ENCODE data around the gene RNF157.

Gene RNF157

GRCh38 chr17:76154936-76155845, 85.1 kb downstream of the RNF157 start:
- no peak for DNase-seq

GRCh38 chr17:76154292-76154691, 86.0 kb downstream of the RNF157 start:
- DNase-seq: no peak

GRCh38 chr17:76153640-76154039, 86.7 kb downstream of the RNF157 start:
- DNase-seq: no peak

- no peak for DNase-seq
These were observed 87.1 kb downstream of the RNF157 start for GRCh38 chr17:76153202-76153601.

- no peak for DNase-seq
These were observed 87.7 kb downstream of the RNF157 start for GRCh38 chr17:76152591-76152990.

GRCh38 chr17:76151896-76152454, 88.3 kb downstream of the RNF157 start:
- DNase-seq: no peak

- peak; percentile 69 for DNase-seq
These were observed 89.3 kb downstream of the RNF157 start for GRCh38 chr17:76150712-76151622.

GRCh38 chr17:76149214-76149613, 91.1 kb downstream of the RNF157 start:
- DNase-seq: no peak

GRCh38 chr17:76148015-76148326, 92.3 kb downstream of the RNF157 start:
- no peak for DNase-seq

GRCh38 chr17:76147211-76148014, 92.9 kb downstream of the RNF157 start:
- no peak for DNase-seq

- no peak for DNase-seq
These were observed 94.0 kb downstream of the RNF157 start for GRCh38 chr17:76146053-76146851.

- DNase-seq: no peak
These were observed 94.9 kb downstream of the RNF157 start for GRCh38 chr17:76145231-76146052.

GRCh38 chr17:76142585-76143041, 97.7 kb downstream of the RNF157 start:
- DNase-seq: no peak

- DNase-seq: no peak
These were observed 98.2 kb downstream of the RNF157 start for GRCh38 chr17:76142039-76142584.

- peak; percentile 91 for DNase-seq
These were observed 98.9 kb downstream of the RNF157 start, which contains the start of gene FOXJ1 for GRCh38 chr17:76141212-76142038. TSS of gene FOXJ1 (minus strand) at chr17:76141245. CDS start at chr17:76140395, 850 bp downstream.

GRCh38 chr17:76140661-76141211, 99.6 kb downstream of the RNF157 start:
- DNase-seq: no peak

- no peak for DNase-seq
These were observed 100.3 kb downstream of the RNF157 start for GRCh38 chr17:76139801-76140660.
